HG02678 (cell line): ENCODE measurements around the gene TADA2A.

ENCODE experiments used
- ATAC-seq: cut with Tn5 transposase; IDR thresholded peaks from one replicate; pipeline ENCODE4 v1.9.1; 2021; ENCODE audit warnings: mild to moderate bottlenecking, moderate library complexity; ENCODE audit not compliant: unreplicated experiment

The TADA2A gene

DNA sequence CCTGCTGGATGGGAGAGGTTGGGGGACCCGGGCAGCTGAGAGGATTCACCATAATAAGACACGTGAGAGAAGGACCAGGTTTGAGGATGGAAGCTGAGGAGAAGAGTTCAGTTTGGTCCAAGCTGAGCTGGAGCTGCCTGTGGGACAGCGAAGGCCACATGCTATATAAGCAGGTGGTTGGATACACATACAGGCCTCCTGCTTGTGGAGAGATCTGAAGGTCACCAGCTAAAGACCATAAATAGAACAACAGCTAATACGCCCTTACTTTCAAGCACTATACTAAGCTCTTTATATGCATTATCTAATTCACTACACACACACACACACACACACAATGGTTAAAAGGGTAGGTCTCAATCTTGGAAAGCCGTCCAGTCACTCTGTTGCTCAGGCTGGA is 115.1 kb downstream of the TADA2A start:
- ATAC-seq = no peak

DNA sequence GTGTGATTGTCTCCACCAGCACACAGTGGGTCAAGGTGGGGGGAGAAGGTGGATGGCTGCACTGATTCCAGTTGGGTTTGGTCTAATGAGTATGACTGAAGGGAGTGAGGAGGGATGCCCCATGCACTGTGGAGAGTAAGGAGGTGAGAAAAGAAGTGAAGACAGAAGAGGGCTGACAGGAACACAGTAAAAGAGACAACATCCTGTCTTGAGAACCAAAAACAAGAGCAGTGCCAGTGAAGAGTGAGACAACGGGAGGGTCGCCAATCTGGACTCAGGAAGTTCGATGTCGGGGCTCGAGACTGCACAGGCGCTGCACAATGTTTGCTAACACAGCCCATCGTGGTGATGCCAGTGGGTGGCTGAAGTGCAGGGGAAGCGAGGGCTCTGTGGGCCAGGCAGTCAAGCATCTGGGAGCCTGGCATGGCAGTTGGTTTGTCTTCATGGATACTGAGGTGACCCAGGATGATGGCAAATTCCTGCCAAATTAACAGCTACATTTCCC is 117.1 kb downstream of the TADA2A start:
- ATAC-seq = no peak

DNA sequence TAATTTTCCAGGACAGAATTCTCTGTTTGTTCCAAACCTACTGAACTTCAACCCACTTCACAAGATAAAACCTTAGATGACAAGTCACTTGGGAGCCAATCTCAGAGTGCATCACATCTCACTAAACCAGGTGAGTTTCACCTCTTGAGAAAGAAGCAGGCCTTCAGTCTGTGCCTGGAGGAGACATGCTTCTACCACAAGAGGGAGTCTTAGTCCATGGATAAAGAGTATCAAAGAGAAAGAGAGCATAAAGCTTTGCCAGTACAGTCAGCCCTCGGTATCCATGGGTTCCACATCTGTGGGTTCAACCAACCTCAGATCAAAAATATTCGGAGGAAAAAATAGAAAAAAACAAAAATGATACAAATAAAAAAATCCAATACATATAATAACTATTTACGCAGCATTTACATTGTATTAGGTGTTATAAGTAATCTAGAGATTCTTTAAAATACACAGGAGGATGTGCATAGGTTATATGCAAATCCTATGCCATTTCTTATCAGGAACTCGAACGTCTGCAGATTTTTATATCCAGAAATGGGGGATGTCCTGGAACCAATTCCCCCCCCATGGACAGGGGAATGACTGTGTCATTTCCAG is 120.7 kb downstream of the TADA2A start:
- no peak for ATAC-seq
